Measurements from ENCODE around the gene UBA3.

GRCh38 chr3:69129531-69129930 lies 49.4 kb upstream of the UBA3 start:
- TF ChIP-seq, protein P1, sequence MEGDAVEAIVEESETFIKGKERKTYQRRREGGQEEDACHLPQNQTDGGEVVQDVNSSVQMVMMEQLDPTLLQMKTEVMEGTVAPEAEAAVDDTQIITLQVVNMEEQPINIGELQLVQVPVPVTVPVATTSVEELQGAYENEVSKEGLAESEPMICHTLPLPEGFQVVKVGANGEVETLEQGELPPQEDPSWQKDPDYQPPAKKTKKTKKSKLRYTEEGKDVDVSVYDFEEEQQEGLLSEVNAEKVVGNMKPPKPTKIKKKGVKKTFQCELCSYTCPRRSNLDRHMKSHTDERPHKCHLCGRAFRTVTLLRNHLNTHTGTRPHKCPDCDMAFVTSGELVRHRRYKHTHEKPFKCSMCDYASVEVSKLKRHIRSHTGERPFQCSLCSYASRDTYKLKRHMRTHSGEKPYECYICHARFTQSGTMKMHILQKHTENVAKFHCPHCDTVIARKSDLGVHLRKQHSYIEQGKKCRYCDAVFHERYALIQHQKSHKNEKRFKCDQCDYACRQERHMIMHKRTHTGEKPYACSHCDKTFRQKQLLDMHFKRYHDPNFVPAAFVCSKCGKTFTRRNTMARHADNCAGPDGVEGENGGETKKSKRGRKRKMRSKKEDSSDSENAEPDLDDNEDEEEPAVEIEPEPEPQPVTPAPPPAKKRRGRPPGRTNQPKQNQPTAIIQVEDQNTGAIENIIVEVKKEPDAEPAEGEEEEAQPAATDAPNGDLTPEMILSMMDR (IDR thresholded peaks at IDR 0.05) = no peak
- TF ChIP-seq POLR2A (IDR thresholded peaks at IDR 0.05) = no peak
- TF ChIP-seq POLR2AphosphoS5 (IDR thresholded peaks at IDR 0.05) = no peak

Data from stomach (tissue), 4 donors.